MV-4-11 (cell line): ENCODE data around the gene IDH3G.
A peak's percentile ranks its signal among the peaks of the same experiment; 100 is the strongest.

Source experiments
- DNase-seq: peaks from one replicate; lab custom pipeline; 2025; lab: John Stamatoyannopoulos, UW

Gene IDH3G

GRCh38 chrX:153816831-153817690 is 22.9 kb upstream of the IDH3G start:
- peak; percentile 1 for DNase-seq

DNA sequence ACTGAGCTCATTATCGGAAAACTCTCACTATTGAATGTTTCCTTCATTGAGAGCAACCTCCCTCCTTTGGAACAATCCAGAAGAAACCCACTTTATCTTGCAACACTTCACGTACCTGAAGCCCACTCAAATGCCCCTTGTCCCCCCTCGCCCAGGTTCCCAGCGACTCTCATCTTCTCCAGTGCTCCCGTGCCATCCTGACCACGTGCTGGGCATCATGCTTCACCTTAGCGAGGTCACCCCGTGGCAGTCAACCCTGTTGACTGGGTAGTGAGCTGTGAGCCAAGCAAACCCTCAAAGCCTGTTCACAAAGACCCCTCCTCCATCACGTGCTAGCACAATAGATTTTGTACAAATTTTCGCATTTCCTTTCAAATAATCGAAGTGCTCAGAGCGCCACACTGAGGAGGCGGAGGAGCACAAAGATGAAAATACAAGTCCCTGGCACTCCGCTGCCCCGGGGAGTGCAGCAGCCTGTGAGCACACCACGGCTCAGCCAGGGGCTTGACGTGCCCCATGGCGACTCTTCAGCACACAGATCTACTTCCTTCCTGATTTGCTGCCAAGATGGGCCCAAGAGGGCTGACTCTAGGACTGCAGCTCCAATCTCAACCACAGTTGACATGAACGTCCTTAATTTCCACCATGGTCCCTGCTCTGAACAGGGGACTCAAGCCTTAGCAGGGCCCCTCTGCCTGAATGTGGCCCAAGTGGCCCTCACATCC is 20.6 kb upstream of the IDH3G start:
- peak; percentile 22 for DNase-seq

GRCh38 chrX:153813161-153813560 is 19.0 kb upstream of the IDH3G start:
- no peak for DNase-seq

DNA sequence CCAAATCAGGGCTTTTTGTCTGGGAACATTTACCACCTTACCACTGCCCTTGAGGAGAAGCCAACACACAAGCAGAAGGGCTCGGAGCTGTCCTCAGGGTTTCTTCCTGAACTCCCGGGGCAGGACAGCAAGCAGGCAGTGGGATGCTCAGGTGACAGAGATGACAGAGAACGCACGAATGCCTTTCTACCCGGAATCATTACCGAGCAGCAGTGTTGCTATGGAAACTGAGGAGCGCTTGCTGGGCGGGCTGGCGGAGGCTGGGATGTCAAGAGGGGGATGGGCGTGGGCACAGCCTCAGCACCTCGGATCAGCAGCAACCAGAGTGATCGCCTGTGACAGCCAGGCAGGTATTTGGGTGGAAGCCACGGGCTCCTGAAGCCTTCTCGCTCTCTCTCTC is 18.0 kb upstream of the IDH3G start:
- no peak for DNase-seq

DNA sequence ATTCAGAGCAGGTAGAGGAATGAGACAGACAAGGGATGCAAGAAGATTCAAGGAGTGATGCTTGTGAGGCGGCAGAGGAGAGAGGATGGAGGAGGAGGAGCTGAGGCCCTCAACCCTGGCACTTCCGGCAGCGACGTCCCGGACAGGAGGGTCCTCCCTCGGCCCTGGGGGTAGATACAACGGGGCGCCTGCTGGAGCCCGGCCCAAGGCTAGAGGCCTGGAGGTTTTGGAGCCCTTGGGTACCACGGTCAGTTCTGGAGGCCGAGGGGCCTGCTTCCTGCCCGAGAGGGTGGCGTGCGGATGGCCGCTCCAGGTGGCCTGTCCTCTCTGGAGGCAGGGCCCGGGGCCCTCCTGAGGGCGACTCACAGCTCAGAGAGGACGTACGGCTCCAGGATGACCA is 13.8 kb upstream of the IDH3G start:
- DNase-seq, result no peak

- no peak for DNase-seq
Measured at GRCh38 chrX:153806999-153807575, 12.9 kb upstream of the IDH3G start.

GRCh38 chrX:153805436-153805835 is 11.3 kb upstream of the IDH3G start:
- no peak for DNase-seq

GRCh38 chrX:153804621-153805020 is 10.4 kb upstream of the IDH3G start:
- no peak for DNase-seq

- no peak for DNase-seq
Measured at GRCh38 chrX:153804100-153804595, 10.0 kb upstream of the IDH3G start.

DNA sequence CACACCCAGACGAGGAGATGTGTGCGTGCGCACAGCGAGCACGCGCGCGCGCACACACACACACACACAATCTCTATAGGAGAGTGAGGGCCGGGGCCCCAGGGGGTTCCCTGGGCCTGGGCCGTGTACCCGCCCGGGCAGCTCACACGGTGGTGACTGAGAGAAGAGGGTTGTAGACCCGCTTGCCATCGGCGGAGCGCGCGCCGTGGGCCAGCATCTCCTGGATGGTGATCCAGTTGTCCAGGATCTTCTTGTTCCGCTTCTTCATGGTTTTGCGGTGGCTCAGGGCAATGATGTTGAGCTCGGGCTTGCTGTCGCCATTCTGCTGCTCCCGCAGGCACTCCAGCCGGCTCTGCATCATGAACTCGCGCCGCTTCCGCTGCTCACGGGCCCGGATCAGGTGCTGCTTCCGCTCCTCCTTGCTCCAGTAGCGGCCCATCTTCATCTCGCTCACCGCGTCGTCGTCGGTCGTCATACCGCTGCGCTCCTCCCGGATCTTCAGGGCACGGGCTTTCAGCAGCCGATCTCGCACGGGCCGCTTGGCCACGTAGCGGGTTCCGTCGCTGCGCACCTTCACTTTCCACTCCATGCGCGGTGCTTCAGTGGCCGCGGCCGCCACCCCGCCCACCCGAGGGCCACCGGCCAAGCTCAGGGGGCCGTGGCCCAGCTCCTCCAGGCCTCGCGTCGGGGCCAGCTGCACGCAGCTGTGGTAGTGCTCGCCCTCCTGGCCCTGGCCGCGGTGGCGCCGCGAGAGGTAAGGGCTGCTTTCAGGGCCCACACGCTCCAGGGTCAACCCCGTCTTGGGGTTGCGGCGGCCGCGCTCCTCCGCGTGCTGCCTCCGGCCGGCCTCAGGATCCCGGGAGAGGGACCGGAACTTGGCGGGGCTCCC is 9.3 kb upstream of the IDH3G start:
- no peak for DNase-seq

GRCh38 chrX:153802513-153803045 is 8.4 kb upstream of the IDH3G start:
- DNase-seq, result no peak

- DNase-seq, result no peak
Measured at GRCh38 chrX:153801669-153802068, 7.5 kb upstream of the IDH3G start.

- DNase-seq, result no peak
Measured at GRCh38 chrX:153800746-153801145, 6.6 kb upstream of the IDH3G start.

- DNase-seq, result no peak
Measured at GRCh38 chrX:153800177-153800722, 6.1 kb upstream of the IDH3G start.

DNA sequence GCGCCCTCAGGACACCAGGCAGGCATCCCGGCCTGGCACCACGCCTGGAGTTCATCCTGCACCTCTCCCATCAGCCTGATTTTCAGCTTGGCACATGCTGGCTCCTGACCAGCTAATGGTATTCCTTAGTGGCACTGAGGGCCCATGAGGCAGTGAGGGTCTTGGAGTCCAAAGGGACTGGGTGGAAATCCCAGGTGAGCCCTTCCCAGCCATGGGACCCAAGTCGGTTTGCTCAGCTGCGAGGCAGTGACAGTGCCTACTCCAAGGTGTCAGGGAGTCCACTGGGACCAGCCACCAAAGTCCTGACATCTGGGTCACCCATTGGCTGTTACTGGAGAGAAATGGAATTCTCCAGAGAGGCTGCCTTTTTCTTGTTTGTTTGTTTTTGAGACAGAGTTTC is 5.2 kb upstream of the IDH3G start:
- DNase-seq, result no peak

GRCh38 chrX:153797415-153798015 is 3.3 kb upstream of the IDH3G start:
- DNase-seq, result no peak

DNA sequence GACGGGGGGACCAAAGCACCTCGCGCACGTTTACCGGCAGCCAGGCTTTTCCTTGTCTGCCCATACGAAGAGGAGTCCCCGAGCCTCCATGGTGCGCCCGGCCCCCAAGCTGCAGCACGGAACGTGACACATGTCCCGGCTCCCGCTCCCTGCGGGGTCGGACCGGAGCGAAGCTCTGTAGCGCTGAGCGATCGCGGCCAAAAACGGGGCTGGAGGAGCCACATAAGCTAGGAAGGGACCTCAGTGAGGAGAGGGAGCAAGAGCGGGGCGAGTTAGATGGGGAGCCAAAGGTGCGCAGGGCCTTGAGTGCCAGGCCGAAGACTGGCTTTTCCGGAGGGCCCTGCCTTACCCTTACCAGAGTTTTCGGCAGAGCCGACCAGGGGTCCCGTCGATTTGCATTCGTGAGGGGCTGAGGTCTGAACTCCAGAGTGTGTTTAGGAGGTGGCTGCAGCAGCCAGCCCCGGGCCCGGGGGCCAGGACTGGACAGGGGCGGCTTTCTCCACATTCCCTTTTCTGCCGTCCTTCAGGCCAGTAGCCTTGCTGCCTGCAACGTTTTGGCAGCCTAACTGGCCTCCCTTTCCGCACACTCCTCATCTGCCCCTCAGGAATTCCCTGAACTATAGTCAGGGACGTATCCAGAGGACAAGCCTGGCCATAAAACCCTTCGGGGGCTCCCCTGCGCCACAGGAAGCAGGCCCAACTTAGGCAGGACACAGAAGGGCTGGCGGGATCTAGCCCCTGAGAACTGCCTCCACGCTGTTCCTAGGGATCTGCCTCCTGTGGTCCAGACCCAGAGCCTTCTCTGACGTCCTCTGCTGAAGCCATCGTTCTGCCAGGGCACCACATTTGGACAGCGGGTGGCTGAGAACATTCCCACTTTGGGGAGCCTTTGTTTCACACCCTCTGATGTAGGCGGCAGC is 982 bp upstream of the IDH3G start:
- no peak for DNase-seq

DNA sequence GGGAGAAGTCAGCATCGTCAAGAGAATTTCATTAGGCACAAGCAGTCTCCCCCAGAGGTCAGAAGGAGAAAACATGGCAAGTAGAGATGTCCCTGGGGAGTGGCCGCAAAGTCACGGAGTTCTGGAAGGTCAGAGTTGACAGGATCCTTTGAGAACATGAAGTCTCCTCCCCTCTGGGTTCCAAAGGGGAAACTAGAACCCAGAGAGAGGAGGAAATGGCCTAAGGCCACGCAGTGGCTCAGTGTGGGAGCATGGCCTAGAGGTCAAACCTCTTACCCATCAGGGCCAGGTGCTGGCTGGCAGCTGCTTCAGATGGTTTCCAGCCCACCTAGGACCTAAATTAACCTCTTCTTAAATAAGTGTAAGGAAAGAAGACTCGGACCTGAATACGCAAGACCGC is 884 bp downstream of the IDH3G start:
- peak; percentile 38 for DNase-seq

- DNase-seq, result no peak
Measured at GRCh38 chrX:153792368-153792767, 1.8 kb downstream of the IDH3G start.
